Lung microvascular endothelial cell (primary cell): ENCODE measurements around the gene CRABP1. TPM values are rescaled to one million over a fixed set of nuclear protein-coding genes. Genes with fewer than 3 reads are reported as not detected.
A peak's percentile ranks its signal among the peaks of the same experiment; 100 is the strongest.

Source experiments
- DNase-seq, 2 donors: peaks; one replicate each; pipeline versions ENCODE4 v3.0.0 to v3.0.0-alpha.2; 2010; ENCODE audit warnings: low read depth in 2 of 2
- total RNA-seq: library from RNA; depleted of rRNA; stranded (reverse); fragments of >200 nt; gene quantifications from 2 replicates; pipeline ENCODE4 v1.2.1, GENCODE V29; 2014

The CRABP1 gene
- total RNA-seq, 1 donor from 2014 or later: not detected

DNA sequence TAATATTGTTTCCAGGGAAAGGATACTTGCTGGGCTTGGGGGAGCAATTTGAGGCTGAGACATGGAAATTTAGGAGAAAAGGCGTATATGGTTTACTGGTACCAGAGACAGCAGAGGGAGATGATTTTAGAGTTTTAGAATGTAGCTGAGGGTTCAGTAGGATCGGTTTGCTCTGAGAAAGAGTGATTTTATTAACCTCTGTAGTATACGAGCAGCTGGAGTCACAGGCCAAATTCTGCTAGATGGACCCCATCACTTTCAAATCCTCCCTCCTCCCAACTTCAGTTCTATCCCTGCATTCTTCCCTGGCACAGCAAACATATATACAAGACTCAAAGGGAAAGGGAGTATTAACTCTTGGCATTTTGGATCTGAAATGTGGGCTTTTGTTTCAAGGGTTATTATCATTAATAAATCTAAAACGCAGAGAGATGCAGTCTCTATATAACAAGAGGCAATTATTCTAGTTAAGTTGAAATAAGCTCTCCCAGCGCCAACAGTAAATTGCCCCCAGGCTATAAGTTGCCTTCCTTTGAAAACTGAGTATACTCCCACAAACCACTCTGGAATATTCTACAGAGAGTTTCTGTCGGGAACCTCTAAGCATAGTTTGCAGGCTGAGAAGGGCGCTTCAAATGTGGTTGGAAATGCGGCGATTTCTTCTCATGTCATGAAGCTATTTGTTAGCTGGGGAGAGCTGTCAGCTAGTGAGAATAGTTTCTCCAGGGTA lies 5.4 kb downstream of the CRABP1 start:
- DNase-seq: no peak

DNA sequence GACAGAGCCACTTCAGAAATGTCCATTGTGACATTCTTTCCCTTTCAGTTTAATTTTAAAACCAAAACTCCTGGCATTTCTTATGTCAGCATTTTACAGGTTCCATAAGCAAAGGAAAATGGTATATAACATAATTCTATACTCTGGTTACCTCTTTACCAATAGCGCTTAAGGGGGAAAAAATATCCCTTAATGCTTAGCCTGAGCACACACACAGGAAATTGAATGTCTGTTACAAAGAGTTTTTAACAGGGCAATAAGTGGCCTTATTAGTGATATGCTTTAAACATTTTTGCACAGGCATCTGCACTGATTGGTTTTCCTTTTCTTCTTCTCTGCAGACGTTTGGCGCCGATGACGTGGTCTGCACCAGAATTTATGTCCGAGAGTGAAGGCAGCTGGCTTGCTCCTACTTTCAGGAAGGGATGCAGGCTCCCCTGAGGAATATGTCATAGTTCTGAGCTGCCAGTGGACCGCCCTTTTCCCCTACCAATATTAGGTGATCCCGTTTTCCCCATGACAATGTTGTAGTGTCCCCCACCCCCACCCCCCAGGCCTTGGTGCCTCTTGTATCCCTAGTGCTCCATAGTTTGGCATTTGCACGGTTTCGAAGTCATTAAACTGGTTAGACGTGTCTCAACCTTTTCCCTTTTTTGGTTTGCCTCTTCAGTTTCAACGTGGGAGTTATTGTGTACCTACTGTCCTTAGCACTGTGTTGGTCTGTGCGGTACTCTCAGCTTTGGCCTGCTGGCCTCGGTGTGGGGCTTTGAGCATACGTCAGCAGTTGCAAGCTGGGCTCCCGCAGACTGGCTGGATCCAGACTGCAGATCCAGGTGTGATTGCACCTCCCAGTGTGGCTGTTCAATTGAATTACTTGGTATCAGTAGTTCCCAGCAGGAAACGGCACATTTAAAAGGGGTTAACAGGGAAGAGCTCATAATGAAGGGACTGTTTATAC lies 7.7 kb downstream of the CRABP1 start:
- DNase-seq: peak in 1 of 2 donors; percentile 23

DNA sequence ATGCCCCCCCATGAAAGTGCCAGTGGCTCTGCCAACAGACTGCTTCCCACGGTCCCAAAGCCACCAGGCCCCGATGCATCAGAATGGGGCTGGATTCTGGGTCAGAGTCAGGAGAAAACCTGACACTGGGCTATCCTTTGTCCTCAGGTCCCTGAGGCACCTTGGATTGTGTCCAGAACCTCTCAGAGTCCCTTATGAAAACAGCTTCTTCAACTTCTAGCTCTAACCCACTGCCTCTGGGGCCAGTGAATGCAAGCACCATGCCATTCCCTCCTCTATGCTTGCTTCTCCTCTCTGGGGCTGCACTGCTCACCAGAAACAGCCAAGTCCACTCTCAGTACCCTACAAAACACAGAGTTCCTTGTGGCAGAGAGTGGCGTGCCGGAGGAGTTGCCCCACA lies 9.9 kb downstream of the CRABP1 start:
- no peak for DNase-seq

- DNase-seq: no peak
Measured at GRCh38 chr15:78351539-78351938, 11.4 kb downstream of the CRABP1 start.

DNA sequence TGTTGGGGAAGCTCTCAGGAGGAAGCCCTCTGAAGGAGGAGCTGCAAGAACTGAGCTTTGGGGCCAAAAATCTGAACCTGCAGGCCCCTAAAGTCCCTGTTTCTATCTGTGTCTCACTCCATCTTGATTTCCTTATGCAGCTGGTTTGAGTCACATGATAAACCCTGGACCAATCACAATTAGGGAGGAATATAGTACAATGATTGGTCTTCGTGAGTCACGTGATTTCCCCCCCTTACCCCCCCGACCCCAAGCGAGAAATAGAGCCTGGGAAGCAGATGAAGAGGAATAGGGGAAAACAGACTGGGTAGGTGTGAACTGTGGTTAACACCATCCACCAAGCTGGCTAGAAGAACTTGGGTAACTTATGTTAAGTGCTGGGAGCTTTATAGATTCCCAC lies 12.9 kb downstream of the CRABP1 start:
- DNase-seq: no peak

DNA sequence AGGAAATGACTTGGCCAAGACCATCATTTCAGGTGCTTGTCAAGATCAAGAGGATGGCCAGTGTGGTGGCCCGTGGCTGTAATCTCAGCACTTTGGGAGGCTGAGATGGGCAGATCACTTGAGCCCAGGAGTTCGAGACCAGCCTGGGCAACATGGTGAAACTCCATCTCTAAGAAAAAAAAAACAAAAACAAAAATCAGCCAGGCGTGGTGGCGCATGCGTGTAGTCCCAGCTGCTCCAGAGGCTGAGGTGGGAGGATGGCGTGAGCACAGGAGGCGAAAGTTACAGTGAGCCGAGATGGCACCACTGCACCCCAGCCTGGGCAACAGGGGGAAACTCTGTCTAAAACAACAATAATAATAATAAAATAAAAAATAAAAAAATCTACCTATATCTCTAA lies 15.0 kb downstream of the CRABP1 start:
- no peak for DNase-seq

- no peak for DNase-seq
Measured at GRCh38 chr15:78358102-78358870, 18.1 kb downstream of the CRABP1 start.

DNA sequence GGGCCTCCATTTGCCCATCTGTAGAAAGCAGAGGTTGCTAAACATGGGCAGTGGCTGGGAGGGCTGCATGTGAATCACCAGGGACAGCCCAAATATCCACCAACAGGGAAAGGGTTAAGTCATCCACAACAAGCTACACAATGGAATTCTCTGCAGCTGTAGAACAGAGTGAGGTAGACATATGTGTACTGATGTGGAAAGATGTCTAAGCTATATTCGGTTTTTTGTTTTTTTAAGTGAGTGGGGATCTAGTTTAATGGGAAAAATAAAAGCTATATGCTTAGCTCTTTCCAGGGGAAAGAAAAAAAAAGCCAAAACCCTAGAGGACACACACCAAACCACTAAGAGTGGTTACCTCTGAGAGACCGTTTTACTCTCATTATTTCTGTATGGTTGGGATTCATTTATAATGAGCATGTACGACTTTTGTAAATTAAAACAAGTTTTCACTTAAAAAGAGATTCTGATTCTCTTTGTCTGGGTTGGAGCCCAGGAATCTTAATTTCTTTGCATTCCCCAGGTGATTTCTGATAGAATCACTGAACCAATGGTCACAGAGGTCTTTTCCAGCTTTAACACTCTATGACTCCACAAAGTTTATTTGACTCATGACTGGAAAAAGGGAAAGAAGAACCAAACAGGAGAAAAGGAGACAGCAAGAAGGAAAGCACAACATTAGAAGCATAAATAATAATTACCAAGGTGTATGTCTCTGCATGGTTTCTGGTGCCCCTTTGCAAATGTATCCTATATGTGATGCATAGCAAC lies 19.1 kb downstream of the CRABP1 start:
- DNase-seq: no peak

GRCh38 chr15:78360367-78360801 lies 20.2 kb downstream of the CRABP1 start:
- no peak for DNase-seq

GRCh38 chr15:78360958-78361718 lies 21.0 kb downstream of the CRABP1 start:
- DNase-seq: no peak

GRCh38 chr15:78361771-78362506 lies 21.8 kb downstream of the CRABP1 start:
- no peak for DNase-seq

DNA sequence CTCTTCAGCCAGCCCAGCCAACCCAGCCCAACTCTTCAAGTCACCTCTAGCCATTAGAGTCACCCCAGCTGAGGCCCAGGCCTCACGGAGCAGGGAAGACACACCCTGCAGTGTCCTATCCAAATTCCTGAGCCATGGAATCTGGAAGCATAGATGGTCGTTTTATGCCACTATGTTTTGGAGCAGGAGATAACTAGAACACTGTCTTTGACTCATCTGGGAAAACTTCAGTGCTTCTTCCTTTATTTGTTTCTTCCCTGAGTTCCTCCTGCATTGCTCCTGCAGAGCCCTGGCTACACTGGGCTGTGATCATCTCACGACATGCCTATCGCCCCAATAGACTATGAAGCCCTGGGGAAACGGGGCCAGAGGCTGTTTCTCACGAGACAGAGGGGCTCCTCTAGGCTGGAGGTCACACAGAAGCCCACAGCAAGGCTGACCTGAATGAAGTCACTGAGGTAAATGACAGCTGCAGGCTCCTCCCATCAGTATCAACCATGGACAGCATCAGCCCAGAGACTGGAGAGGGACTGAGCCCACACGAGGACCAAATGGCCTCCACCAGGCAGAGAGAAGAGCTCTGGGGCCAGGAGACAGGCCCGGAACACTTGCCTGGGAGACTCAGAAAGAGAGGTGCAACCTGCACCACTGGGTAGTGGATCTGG lies 22.7 kb downstream of the CRABP1 start:
- DNase-seq: no peak

- no peak for DNase-seq
Measured at GRCh38 chr15:78363381-78363734, 23.2 kb downstream of the CRABP1 start.

GRCh38 chr15:78364233-78364632 lies 24.1 kb downstream of the CRABP1 start:
- DNase-seq: no peak

DNA sequence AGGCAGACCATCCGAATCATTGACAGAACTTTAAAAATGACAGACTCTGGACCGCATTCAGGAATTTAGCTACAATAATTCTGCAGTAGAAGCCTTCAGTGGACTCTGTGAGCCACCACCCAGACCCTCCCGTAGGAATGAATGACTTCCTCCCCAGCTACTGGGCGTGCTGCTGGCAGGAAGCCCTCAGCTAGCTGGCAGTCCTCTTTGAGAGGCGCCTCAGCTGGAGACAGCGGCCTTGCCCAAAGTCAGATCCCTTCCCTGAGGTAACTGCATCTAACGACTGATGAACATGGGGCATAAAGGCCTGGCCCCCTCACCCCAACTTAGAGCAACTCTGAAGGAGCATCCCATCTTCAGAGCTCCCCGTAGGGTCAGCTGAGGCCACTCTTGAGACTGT lies 25.8 kb downstream of the CRABP1 start:
- peak; percentile 4 to 17 for DNase-seq

DNA sequence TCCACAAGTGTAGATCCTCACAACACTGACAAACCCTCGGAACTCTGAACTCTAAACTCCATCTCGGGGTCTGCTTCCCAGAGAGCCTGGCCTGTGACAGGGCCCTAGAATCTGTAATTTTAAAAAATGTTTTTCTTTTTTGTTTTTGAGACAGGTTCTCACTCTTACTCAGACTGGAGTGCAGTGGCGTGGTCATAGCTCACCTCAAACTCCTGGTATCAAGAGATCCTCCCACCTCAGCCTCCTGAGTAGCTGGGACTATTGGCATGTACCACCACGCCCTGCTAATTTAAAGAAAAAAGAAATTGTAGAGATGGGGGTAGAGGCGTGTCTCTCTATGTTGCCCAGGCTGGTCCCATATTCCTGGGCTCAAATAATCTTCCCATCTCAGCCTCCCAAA lies 26.2 kb downstream of the CRABP1 start:
- no peak for DNase-seq

DNA sequence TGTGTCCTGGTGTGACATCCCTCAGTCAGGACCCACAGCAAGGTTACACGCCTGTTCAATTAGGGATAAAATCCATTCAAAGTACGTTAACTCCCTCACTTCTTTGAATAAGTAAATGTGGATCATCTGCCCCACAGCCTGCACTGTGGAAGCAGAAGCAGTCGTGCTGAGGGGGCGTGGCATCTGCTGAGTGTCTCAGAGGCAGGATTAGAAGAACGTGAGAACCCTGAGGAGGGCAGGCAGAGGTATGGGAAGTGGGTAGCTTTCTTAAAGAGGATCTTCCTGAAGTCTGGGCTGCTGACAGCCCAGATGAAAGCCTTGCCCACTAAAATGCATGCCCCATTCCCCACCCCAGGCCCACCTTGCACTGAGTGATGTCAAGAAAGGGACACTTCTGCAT lies 28.5 kb downstream of the CRABP1 start:
- no peak for DNase-seq

DNA sequence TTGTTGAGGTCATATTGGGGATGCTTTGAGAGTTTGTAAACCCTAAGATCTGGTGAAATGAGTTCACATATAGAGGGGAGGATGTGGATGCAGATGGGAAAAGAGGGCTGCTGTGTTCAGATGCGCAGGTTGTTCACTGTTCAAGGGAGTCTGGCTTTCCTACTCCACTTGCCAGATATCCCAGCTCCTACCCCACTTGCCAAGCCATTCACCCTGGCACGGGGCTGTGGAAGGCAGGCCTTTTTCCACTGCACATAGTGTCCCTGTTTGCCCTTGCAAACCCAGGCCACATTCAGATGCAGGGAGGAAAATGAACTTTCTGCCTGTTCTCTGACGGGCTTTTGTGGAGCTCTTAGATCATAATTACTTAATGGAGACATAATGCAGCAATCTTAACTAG lies 29.0 kb downstream of the CRABP1 start:
- no peak for DNase-seq

GRCh38 chr15:78370013-78370412 lies 29.9 kb downstream of the CRABP1 start:
- DNase-seq: no peak
